Measurements from ENCODE around the gene ERBB2.

Gene ERBB2

DNA sequence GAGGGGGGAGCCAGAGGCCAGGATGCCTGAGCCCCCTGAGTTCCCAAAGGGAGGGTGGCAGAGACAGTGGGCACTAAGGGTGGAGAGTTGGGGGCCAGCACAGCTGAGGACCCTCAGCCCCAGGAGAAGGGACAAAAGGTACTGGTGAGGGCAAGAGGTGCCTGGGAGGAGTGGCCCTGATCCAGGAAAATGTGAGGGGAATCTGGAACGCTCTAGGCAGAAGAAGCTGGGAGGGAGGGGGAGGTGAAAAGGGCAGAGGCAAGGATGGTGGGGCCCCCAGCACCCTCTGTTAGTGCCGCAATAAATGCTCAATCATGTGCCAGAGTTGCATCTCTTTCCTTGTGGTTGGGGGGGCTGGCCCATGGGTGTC, 33.6 kb upstream of the ERBB2 start:
- DNase-seq, result no peak

DNA sequence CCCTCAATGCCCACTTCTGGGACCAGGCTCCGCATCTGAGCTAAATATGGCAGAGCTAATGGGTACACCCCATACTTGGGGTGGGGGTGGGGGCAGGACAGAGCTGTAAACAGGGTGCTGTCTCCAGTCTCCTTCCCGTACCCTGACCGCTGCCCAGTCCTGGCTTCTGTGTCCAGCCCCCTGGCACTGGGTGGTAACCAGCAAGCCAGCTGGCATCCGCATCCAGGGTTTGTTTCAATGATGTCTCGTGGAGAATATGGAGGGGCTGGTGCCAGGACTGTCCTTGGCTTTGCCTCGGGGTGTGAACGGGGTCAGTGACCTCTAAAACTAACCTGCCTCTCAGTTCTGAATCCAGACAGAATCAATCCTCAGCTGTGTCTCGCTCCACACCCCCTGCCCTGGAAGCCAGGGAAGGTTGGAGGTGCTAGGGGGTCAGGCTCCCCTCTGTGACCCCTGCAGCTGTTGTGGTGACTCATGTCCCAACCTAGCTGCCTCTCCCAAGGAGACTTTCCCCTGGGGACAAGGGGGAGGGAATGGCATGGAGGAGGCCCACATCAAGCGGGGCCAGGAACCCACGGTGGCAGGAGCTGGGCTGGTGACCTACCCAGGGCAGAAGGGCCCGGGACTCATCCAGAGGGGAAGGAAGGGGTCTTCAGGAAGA, 33.1 kb upstream of the ERBB2 start:
- DNase-seq, result no peak

DNA sequence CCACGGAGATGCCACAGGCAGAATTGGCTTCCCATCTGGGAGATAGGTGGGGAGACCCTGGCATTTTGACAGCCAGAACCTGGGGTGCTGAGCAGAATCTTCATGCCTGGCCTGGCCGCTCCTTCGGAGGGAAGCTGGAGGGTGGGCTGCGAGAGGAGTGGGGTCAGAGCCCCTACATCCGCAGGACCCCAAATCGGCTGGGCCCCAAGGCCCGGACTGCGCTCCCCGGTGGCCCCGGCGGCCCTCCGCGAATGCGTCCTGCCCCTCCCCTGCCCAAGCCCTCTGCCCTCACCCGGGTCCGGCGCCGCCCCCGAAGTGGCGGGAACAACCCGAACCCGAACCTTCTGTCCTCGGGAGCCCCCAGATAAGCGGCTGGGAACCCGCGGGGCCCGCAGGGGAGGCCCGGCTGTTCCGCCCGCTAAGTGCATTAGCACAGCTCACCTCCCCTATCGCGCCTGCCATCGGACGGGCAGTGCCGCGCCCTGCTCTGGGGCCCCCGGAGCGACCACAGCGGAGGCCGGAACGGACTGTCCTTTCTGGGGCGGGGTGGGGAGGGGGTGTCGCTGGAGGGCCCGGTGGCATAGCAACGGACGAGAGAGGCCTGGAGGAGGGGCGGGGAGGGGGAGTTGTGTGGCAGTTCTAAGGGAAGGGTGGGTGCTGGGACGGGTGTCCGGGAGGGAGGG, 32.5 kb upstream of the ERBB2 start:
- no peak for DNase-seq

DNA sequence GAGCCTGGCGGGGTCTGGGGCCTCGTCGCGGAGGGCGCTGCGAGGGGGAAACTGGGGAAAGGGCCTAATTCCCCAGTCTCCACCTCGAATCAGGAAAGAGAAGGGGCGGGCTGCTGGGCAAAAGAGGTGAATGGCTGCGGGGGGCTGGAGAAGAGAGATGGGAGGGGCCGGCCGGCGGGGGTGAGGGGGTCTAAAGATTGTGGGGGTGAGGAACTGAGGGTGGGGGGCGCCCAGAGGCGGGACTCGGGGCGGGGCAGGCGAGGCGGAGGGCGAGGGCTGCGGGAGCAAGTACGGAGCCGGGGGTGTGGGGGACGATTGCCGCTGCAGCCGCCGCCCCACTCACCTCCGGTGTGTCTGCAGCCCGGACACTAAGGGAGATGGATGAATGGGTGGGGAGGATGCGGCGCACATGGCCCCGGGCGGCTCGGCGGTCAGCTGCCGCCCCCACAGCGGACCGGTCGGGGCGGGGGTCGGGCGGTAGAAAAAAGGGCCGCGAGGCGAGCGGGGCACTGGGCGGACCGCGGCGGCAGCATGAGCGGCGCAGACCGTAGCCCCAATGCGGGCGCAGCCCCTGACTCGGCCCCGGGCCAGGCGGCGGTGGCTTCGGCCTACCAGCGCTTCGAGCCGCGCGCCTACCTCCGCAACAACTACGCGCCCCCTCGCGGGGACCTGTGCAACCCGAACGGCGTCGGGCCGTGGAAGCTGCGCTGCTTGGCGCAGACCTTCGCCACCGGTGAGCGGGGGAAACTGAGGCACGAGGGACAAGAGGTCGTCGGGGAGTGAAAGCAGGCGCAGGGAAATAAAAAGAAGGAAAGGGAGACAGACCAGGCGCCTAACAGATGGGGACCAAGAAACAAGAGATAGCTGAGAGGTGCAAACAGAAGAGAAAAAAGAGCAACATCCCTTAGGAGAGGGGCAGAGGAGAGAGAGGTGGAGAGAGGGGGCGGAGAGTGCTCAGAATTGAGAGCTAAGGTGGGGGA, 31.6 kb upstream of the ERBB2 start, which contains the start of gene PNMT:
Gene PNMT (plus strand): TSS at position 509 of the 980 bp plus-strand sequence. CDS start 23 bp downstream, at position 532.
- no peak for DNase-seq

DNA sequence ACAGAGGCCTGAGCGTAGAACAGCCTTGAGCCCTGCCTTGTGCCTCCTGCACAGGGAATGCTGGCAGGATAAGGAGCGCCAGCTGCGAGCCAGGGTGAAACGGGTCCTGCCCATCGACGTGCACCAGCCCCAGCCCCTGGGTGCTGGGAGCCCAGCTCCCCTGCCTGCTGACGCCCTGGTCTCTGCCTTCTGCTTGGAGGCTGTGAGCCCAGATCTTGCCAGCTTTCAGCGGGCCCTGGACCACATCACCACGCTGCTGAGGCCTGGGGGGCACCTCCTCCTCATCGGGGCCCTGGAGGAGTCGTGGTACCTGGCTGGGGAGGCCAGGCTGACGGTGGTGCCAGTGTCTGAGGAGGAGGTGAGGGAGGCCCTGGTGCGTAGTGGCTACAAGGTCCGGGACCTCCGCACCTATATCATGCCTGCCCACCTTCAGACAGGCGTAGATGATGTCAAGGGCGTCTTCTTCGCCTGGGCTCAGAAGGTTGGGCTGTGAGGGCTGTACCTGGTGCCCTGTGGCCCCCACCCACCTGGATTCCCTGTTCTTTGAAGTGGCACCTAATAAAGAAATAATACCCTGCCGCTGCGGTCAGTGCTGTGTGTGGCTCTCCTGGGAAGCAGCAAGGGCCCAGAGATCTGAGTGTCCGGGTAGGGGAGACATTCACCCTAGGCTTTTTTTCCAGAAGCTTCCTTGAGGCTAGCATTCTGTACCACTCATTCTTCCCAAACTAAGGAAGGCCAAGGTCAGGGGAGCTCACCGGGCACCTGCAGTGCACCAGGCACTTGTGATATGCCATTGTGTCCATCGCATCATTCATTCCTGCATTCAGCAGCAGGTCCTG, 29.7 kb upstream of the ERBB2 start:
- no peak for DNase-seq

DNA sequence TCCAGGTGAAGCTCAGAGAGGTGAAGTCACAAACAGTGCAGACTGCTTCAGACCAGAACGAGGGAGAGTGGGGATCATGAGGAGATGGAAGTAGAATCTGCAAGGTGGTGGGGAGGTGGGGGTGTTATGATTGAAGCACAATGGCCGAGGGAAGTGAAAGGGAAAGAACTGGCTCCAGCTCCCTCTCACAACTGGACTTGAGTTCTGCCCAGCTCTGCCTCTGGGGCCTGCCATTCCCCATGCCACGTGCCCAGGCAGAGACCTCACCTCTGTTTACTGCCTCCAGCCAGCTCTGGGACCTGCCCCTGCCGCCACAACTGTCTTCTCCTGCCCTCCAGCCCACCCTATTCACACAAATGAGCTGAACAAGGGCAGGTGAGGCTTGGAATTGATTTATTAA, 29.1 kb upstream of the ERBB2 start:
- no peak for DNase-seq

DNA sequence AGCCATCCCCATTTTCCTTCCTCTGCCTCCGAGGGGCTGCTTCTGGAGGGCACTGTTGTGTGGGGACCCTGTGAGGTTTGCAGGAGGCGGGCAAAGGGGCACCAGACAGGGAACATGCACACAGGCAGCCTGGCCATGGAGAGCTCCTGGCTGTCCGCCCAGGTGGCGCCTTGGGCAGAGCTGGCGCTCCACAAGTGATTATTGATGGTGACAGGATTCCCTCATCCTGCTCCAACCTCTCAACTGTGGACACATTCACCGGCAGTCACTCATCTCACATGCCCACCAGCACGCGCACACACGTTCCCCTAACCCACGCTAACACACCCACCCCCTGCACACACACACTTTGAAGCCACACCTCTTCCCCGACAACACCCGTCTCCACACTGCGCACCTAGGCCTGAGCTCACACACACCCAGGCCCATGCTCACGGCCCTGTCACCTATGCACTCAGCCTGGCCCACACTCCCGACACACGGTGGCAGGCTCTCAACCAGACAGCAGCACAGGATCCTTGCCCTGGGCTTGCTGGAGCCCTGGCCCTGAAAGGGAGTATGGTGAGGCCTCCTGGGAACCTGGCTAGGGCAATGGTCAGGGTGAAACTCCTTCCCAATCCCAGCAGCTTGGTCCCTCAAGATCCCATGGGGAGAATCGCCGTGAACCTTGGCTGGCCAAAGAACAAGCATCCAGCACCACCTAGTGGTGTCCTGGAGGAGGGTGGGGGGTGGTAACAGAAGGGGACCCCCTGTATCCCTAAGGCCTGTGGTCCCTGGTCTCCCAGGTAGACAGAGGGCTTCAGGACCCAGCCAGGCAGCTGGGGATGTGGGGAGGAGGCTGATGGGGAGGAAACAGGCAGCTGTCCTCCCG, 28.0 kb upstream of the ERBB2 start:
- no peak for DNase-seq

DNA sequence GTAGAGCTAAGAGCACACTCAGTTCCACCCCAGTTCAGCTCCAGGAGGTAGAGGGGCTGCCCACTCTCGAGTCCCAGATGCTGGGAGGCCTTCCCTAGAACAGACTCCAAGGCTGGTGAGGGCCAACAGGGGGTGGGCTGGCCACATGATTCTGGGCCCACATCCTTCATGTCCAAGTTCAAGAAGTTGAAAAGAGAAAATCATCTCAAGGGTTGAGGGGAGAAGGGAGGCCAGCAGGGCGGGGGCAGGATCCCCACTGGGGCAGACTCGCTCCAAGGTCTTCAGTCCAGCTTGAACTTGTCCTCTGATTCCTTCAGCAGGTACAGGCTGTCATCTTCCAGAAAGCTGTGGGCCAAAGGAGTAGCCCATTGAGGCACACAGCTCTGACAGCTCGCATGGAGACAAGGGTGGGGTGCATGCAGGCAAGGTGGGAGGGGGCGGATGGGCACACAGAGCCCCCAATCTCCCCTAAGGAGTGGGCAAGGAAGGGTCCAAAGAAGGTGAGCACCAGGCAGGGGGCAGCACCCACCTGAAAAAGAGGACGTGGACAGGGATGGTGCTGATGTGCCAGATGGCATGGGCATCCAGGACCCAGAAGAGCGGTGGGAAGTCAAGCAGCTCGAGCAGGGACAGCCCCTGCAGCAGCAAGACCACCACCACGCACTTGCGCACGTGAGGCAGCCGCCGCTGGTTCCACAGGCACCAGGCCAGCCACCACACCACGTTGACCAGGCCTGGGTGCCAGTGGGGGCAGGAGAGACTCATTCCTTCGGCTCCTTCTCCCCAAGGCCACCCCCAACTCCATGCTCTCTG, 27.1 kb upstream of the ERBB2 start:
- DNase-seq, result no peak

DNA sequence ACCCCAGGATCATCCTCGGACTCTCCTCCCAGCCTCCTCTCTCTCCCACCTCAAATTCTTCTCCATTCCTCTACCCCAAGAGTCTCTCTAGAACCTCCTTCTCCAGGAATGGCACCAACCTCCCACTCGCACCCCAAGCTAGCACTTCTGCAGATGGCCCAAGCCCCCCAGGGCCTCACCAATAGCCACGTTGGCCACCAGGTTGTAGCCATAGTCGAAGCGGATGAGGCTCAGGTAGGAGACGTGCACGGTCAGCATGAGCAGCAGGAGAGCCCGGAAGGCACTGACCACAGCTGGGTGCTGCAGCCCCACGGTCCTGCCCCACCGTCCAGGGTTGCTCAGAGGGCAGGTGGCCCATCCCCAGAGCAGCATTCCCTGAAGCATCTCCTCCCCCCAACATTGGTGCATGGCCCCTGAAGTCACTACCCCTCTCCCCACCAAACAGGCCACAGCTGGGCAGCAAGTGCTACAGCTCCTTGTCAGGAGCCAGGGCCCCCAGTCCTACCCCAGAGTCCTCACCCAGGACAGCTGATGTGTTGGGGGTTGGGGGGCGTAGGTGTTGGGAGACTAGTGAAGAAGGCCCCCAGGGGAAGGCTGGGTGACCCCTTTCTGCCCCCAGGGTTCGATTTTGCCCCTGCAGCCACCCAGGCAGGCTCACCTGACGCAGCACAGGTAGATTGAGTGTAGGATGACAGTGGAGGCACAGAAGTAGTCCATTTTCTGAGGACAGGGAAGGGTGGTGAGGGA, 26.4 kb upstream of the ERBB2 start:
- DNase-seq, result no peak

DNA sequence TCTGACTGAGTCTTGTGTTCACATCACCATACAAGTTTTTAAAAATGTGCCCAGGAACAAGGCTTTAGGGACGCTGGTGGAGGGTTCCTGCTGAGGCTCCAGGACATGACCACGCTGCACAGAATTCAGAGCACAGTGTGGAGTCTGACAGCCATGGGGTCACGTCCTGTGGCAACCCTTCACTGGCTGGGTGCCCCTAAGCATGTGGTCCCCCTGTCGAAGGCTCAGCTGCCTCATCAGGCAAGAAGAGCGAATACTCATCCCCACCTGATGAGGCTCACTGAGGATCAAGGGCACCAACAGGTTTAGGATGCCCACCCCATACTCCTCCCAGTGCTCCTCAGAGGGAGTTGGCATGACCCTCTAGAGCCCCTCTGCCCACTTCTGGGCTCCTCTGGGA, 25.7 kb upstream of the ERBB2 start:
- DNase-seq, result no peak

DNA sequence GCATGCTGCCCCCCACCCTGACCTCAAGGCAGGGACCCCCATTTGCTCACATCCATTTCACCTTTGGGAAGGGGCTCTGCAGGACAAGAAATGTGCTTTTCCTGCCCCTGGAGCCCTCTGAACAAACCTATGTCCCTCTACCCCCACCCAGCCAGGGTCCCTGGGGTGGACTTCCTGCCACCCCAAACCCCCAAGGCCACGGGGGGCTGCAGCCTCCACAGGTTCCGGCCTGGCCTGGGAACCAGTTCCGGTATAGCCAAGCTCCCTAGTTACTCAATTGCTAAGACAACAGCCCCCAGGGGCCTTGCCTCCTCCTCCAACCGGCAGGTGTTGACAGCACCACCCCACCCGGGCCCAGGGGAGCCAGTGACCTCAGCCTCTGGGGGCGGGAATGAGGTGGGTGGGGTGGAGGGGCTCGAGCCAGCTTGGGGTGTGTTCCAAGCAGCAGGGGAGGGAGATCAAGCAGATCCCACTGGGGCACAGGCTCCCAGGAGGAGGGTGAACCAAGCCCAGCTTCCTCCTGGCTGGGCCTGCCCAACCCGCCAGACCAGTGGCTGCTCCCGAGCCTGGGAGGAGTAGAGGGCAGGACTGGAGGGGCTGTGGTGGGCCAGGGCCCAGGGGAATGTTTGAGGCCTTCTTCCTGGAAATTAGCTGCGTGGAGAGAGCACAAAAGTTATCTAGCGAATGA, 25.0 kb upstream of the ERBB2 start:
- no peak for DNase-seq

DNA sequence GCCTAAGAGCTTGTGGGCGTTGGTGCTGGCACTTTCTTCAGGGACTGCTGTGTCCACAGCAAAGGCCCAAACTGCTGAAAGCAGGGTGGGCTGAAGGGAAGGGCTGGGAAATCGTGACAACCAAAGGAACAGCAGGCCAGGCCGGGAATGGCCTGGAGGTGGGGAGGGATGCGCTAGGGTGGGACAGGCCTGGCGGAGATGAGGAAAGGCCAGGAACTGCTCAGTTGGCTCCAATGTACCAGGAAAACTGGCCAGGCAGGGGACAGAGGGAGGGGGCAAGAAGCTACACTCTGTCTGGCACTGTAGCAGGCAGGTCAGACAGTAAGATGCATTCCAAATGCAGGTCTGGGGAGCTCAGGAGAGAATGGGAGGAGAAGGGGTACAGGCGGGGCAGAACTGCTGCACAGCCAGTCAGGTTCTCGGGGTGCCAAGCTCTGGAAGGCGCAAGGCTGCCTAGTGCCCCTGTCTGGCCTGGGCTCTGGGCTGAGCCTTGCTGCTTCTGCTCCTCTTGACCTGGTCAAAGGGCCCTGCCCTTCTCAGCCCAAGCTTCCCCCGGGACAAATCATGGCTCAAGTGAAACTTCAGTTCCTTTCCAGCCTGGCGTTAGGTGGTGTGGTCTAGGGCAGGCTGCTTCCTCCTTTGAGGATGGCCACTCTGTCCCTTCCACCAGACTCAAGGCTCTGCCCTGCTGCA, 24.3 kb upstream of the ERBB2 start:
- no peak for DNase-seq

DNA sequence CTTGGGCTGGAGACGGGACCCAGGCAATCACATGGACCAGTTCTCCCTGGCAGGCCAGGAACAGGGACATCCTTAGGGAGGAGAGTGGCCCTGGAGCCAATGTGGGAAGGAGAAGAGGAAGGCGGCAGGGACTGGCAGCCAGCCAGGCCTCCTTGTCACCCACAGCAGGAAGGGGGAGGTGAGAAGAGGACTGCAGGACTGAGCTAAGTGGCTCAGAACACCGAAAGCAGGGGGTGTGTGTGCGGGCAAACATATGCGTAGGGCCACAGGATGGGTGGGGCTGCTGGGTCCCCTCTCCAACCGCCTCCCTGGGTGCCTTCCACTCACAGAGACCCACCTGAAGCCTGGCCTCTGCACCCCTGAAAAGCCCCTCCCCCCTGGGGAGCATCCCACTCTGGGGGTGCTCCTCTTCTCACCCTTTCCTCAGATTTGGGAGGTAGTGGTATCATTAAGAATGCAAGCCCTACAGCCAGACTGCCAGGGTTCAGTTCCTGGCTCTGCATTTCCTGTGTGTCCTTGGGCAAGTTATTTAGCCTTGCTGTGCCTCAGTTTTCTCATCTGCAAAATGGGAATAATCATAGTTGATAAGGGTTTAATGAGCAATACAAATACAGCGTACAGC, 23.6 kb upstream of the ERBB2 start:
- no peak for DNase-seq

DNA sequence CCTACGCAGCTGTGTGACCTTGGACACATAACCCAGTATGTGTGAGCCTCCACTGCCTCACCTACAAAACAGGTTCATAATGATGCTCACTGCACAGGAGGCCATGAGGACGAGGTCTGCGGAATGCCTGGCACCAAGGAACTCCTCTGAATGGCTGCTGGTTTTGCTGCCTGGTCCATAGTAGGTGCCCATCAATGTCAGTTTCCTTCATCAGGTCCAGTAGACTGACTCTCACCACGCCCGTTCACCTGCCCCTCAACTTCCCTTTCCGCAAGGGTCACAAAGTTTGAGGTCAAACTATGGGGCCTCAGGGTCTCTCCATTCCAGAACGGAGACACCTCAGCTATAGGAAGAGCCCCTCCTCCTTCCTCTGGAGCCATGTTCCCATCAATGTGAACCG, 22.8 kb upstream of the ERBB2 start:
- no peak for DNase-seq

DNA sequence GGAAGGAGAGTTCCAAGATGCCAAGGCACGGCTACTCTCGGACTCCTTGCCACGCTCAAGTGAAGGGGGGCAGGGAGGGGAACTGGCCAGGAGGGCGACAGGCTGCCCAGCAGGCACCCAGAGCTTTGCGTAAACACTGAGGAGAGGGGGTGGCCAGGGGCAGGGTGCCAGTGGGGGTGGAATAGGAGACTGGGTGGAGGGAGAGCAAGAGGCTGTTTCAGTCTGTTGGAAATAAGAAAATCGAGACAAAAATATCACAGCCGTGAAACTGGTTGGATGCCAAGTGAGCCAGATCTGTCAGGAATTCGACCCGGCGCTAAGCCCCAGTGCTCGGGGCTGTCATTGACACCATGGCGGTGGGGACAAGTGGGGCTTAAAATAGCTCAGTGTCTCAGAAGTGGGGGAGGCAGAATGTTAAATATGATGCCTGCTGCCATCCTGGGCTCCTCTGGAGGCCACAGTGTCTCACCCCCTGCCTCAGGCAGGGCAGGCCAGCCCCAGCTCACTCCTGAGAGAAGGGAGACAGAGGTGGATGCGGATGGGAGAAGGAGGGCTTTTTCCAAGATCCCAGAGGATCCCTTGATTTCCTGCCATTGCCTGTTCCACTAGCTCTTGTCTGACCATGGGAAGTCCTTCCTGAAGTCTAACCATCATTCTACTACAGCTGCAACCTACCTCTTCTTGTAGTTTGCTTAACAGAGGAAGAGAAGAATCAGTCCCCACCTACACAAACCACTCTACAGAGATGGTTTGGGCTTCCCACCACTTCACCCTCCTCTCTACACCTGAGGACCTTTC, 22.1 kb upstream of the ERBB2 start:
- DNase-seq, result no peak

DNA sequence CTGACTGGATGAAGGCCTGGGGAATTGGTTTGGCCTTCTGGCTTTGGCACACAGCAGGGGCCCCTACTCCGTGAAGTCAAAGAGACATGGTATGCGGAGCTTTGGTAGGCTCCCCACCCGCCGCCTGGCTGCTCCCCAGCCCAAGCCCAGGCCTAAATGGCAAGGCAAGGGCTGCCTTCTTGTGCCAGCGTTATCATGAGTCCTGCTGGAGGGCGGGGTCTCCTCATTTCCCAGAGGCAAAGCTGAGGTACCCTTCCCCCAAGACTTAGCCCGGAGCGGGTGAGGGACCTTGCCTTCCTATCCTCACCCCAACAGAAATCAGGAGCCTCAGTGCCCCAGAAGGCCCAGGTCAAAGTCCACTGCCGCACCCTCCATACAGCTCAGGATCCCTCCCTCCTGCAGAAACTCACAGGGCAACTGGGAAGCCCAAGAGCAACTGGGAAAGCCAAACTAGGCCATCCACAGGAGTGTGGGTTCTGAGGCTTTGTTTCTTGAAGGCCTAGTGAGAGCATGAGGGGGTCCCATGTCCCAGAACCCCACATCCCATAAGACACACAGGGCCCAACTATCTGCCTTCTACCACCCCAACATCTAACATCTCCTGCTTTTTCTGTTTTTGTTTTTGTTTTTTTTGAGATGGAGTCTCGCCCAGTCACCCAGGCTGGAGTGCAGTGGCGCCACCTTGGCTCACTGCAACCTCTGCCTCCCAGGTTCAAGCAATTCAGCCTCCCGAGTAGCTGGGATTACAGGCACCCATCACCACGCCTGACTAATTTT, 21.3 kb upstream of the ERBB2 start:
- DNase-seq, result no peak
